GM18520 (cell line): ENCODE measurements around the gene CCDC6.
"Not testable (repeated sequence)": the region's sequence is repeated elsewhere in the genome, so short reads cannot be mapped to it uniquely, and the experiment has no call there.

Experiments
- ATAC-seq: cut with Tn5 transposase; IDR thresholded peaks from one replicate; pipeline ENCODE4 v1.9.1; 2021; ENCODE audit not compliant: unreplicated experiment

The CCDC6 gene

GRCh38 chr10:59906417-59907202 lies at the start of gene CCDC6:
CCDC6 (minus strand) TSS chr10:59906556; CDS start chr10:59906424, 132 bp downstream.
- ATAC-seq = peak; percentile 82

GRCh38 chr10:59954296-59954695 lies 47.9 kb upstream of the CCDC6 start:
- ATAC-seq = no peak

- ATAC-seq = not testable (repeated sequence)
Observed at GRCh38 chr10:59953711-59954110, 47.4 kb upstream of the CCDC6 start.

- ATAC-seq = no peak
Observed at GRCh38 chr10:59950105-59950504, 43.7 kb upstream of the CCDC6 start.

- no peak for ATAC-seq
Observed at GRCh38 chr10:59949608-59950007, 43.3 kb upstream of the CCDC6 start.

GRCh38 chr10:59945991-59946390 lies 39.6 kb upstream of the CCDC6 start:
- ATAC-seq = no peak

GRCh38 chr10:59945590-59945989 lies 39.2 kb upstream of the CCDC6 start:
- ATAC-seq = no peak

- no peak for ATAC-seq
Observed at GRCh38 chr10:59944339-59944935, 38.1 kb upstream of the CCDC6 start.

- ATAC-seq = no peak
Observed at GRCh38 chr10:59942556-59942955, 36.2 kb upstream of the CCDC6 start.

GRCh38 chr10:59937720-59938119 lies 31.4 kb upstream of the CCDC6 start:
- no peak for ATAC-seq

- no peak for ATAC-seq
Observed at GRCh38 chr10:59934701-59935100, 28.3 kb upstream of the CCDC6 start.

GRCh38 chr10:59930788-59931521 lies 24.6 kb upstream of the CCDC6 start:
- not testable (repeated sequence) for ATAC-seq

- no peak for ATAC-seq
Observed at GRCh38 chr10:59926086-59926485, 19.7 kb upstream of the CCDC6 start.

GRCh38 chr10:59922907-59923306 lies 16.6 kb upstream of the CCDC6 start:
- no peak for ATAC-seq

- no peak for ATAC-seq
Observed at GRCh38 chr10:59917922-59918321, 11.6 kb upstream of the CCDC6 start.

- no peak for ATAC-seq
Observed at GRCh38 chr10:59913547-59914237, 7.3 kb upstream of the CCDC6 start.

GRCh38 chr10:59910867-59911266 lies 4.5 kb upstream of the CCDC6 start:
- no peak for ATAC-seq

- no peak for ATAC-seq
Observed at GRCh38 chr10:59909815-59910214, 3.5 kb upstream of the CCDC6 start.

- ATAC-seq = no peak
Observed at GRCh38 chr10:59908808-59909143, 2.4 kb upstream of the CCDC6 start.

- ATAC-seq = no peak
Observed at GRCh38 chr10:59907918-59908807, 1.8 kb upstream of the CCDC6 start.
